Measurements from ENCODE around the gene SPDEF.

GRCh38 chr6:34597605-34598353 lies 41.6 kb upstream of the SPDEF start:
- no peak for TF ChIP-seq CTCF (IDR thresholded peaks at IDR 0.05 in 4 of 5, conservative IDR thresholded peaks at IDR 0.05 in 1 of 5)
- TF ChIP-seq POLR2A (IDR thresholded peaks at IDR 0.05) = no peak

Data from gastrocnemius medialis (tissue), 4 donors.